Measurements from ENCODE around the gene GPHN. TPM values are rescaled to one million over a fixed set of nuclear protein-coding genes. Genes with fewer than 3 reads are reported as not detected.

GPHN gene
- total RNA-seq, 1 donor from 2014 or later, result 28.5 TPM

GRCh38 chr14:66758031-66758613 lies 250.2 kb downstream of the GPHN start:
- no peak for TF ChIP-seq CTCF (IDR thresholded peaks at IDR 0.05)
- intact Hi-C loops (cut with DNase I), result no loop called here
- no peak for ATAC-seq
- DNase-seq, result no peak
- Histone ChIP-seq H3K9me3 (no peaks in the 10 kb centered on the region), H3K27me3 (no peaks in the 10 kb centered on the region), H3K4me3 (no peak overlapping the region), H3K36me3 (no peaks in the 10 kb centered on the region), H3K4me1 (no peaks in the 10 kb centered on the region), H3K27ac (no peak overlapping the region)

GRCh38 chr14:66772146-66772545 lies 264.2 kb downstream of the GPHN start:
- TF ChIP-seq CTCF (IDR thresholded peaks at IDR 0.05), result no peak
- ATAC-seq (no peak), DNase-seq (no peak)
- no peaks in the 10 kb centered on the region for H3K9me3 ChIP-seq
- H3K4me1 ChIP-seq, result no peaks in the 10 kb centered on the region
- H3K27ac ChIP-seq, result no peak overlapping the region
- H3K4me3 ChIP-seq, result no peak overlapping the region
- H3K27me3 ChIP-seq, result no peaks in the 10 kb centered on the region
- no peaks in the 10 kb centered on the region for H3K36me3 ChIP-seq
- intact Hi-C loops (cut with DNase I), result no loop called here

GRCh38 chr14:66782853-66783252 lies 274.9 kb downstream of the GPHN start:
- ATAC-seq, result no peak
- no peaks in the 10 kb centered on the region for H3K9me3 ChIP-seq
- no peak overlapping the region for H3K4me3 ChIP-seq
- no peaks in the 10 kb centered on the region for H3K4me1 ChIP-seq
- no peak for TF ChIP-seq CTCF (IDR thresholded peaks at IDR 0.05)
- no peaks in the 10 kb centered on the region for H3K36me3 ChIP-seq
- no peak for DNase-seq
- H3K27me3 ChIP-seq, result no peaks in the 10 kb centered on the region
- no peak overlapping the region for H3K27ac ChIP-seq
- intact Hi-C loops (cut with DNase I), result no loop called here

- intact Hi-C loops (cut with DNase I), result no loop called here
- H3K36me3 ChIP-seq, result no peaks in the 10 kb centered on the region
- H3K27me3 ChIP-seq, result no peaks in the 10 kb centered on the region
- no peaks in the 10 kb centered on the region for H3K4me1 ChIP-seq
- peaks cover 8% of the 10 kb centered on the region for H3K9me3 ChIP-seq
- ATAC-seq (no peak), DNase-seq (no peak)
- no peak overlapping the region for H3K27ac ChIP-seq
- no peak for TF ChIP-seq CTCF (IDR thresholded peaks at IDR 0.05)
- H3K4me3 ChIP-seq, result no peak overlapping the region
Measured at GRCh38 chr14:66790101-66790500, 282.2 kb downstream of the GPHN start.

- ATAC-seq, result no peak
- intact Hi-C loops (cut with DNase I), result no loop called here
- Histone ChIP-seq H3K9me3 (no peaks in the 10 kb centered on the region), H3K36me3 (no peaks in the 10 kb centered on the region), H3K27ac (no peak overlapping the region), H3K27me3 (no peaks in the 10 kb centered on the region), H3K4me3 (no peak overlapping the region), H3K4me1 (no peaks in the 10 kb centered on the region)
- no peak for TF ChIP-seq CTCF (IDR thresholded peaks at IDR 0.05)
- no peak for DNase-seq
Measured at GRCh38 chr14:66802962-66803361, 295.0 kb downstream of the GPHN start.

GRCh38 chr14:66804141-66804540 lies 296.2 kb downstream of the GPHN start:
- no peak overlapping the region for H3K4me3 ChIP-seq
- no peaks in the 10 kb centered on the region for H3K27me3 ChIP-seq
- no peak overlapping the region for H3K27ac ChIP-seq
- no peaks in the 10 kb centered on the region for H3K36me3 ChIP-seq
- no peaks in the 10 kb centered on the region for H3K4me1 ChIP-seq
- DNase-seq (no peak), ATAC-seq (no peak)
- no peaks in the 10 kb centered on the region for H3K9me3 ChIP-seq
- intact Hi-C loops (cut with DNase I), result no loop called here
- no peak for TF ChIP-seq CTCF (IDR thresholded peaks at IDR 0.05)
